HEK293 (cell line): Measurements from ENCODE around the gene SLC35B4.

Source experiments
- CTCF ChIA-PET: fragments of 350-600 bp; formaldehyde crosslinking; extraction: SDS; loops from one replicate; lab custom pipeline; 2021; ENCODE audit warnings: antibody characterized with exemption; lab: Yijun Ruan, JAX
- POLR2A ChIA-PET: fragments of 300-600 bp; formaldehyde crosslinking; extraction: SDS; loops from one replicate; lab custom pipeline; 2020; ENCODE audit warnings: antibody characterized with exemption, inconsistent platforms; lab: Yijun Ruan, JAX
- H3K27ac ChIP-seq: fragments of 200-500 bp; sonication (Bioruptor generic); 2 replicates; pipeline ENCODE4 v1.5.1; 2014; ENCODE audit warnings: low read depth, low read length, control low read depth, inconsistent platforms; ENCODE audit errors: extremely low read depth
- H3K36me3 ChIP-seq, 2 experiments: fragments of 200-500 bp in 1 of 2; sonication (Bioruptor generic) in 1 of 2; 1 replicate in 1 of 2; 2 replicates in 1 of 2; pipeline ENCODE4 v1.5.1; 2014 to 2017; ENCODE audit warnings: inconsistent platforms in 2 of 2, low read length in 2 of 2; ENCODE audit not compliant: control insufficient read depth in 2 of 2, insufficient read depth in 1 of 2
- H3K4me1 ChIP-seq: fragments of 200-500 bp; sonication (Bioruptor generic); 2 replicates; pipeline ENCODE4 v1.5.1; 2014; ENCODE audit warnings: mild to moderate bottlenecking, low read length, inconsistent platforms; ENCODE audit not compliant: control insufficient read depth, insufficient read depth
- H3K4me3 ChIP-seq: 2 replicates; pipeline ENCODE4 v1.5.1; 2011; ENCODE audit warnings: low read depth, mild to moderate bottlenecking, control low read depth, low read length, moderate library complexity
- H3K9me3 ChIP-seq: fragments of 200-500 bp; sonication (Bioruptor generic); 2 replicates; pipeline ENCODE4 v1.5.1; 2014; ENCODE audit warnings: low read depth, low read length, inconsistent platforms; ENCODE audit not compliant: control insufficient read depth, insufficient read depth
- CTCF ChIP-seq: fragments of 450-650 bp; formaldehyde crosslinking; IDR thresholded peaks from 2 replicates; pipeline ENCODE4 v1.5.1; 2016; ENCODE audit warnings: missing biosample characterization, missing genetic modification characterization
- GLI4 ChIP-seq: fragments of 450-650 bp; formaldehyde crosslinking; IDR thresholded peaks from 2 replicates; pipeline ENCODE4 v1.5.1; 2016; ENCODE audit warnings: missing biosample characterization, missing genetic modification characterization
- GLIS1 ChIP-seq: fragments of 450-650 bp; formaldehyde crosslinking; IDR thresholded peaks from 2 replicates; pipeline ENCODE4 v1.5.1; 2016; ENCODE audit warnings: missing biosample characterization, missing genetic modification characterization
- HIC1 ChIP-seq: fragments of 450-650 bp; formaldehyde crosslinking; IDR thresholded peaks from 2 replicates; pipeline ENCODE4 v1.5.1; 2016; ENCODE audit warnings: missing biosample characterization, missing genetic modification characterization
- OVOL3 ChIP-seq: fragments of 450-650 bp; formaldehyde crosslinking; IDR thresholded peaks from 2 replicates; pipeline ENCODE4 v1.5.1; 2016; ENCODE audit warnings: missing biosample characterization, missing genetic modification characterization
- PRDM2 ChIP-seq: fragments of 450-650 bp; formaldehyde crosslinking; IDR thresholded peaks from 2 replicates; pipeline ENCODE4 v1.5.1; 2016; ENCODE audit warnings: missing biosample characterization, missing genetic modification characterization, borderline replicate concordance
- YY1 ChIP-seq: fragments of 450-650 bp; formaldehyde crosslinking; IDR thresholded peaks from 2 replicates; pipeline ENCODE4 v1.5.1; 2018; ENCODE audit warnings: missing biosample characterization, missing genetic modification characterization
- ZEB2 ChIP-seq: fragments of 450-650 bp; formaldehyde crosslinking; IDR thresholded peaks from 2 replicates; pipeline ENCODE4 v1.5.1; 2016; ENCODE audit warnings: missing biosample characterization, missing genetic modification characterization
- ZNF214 ChIP-seq: fragments of 450-650 bp; formaldehyde crosslinking; IDR thresholded peaks from 2 replicates; pipeline ENCODE4 v1.5.1; 2017; ENCODE audit warnings: missing biosample characterization, mild to moderate bottlenecking, missing genetic modification characterization, borderline replicate concordance
- ZNF23 ChIP-seq: fragments of 450-650 bp; formaldehyde crosslinking; IDR thresholded peaks from 2 replicates; pipeline ENCODE4 v1.5.1; 2016; ENCODE audit warnings: missing biosample characterization, missing genetic modification characterization, borderline replicate concordance
- ZNF266 ChIP-seq: fragments of 450-650 bp; formaldehyde crosslinking; IDR thresholded peaks from 2 replicates; pipeline ENCODE4 v1.5.1; 2016; ENCODE audit warnings: missing biosample characterization, missing genetic modification characterization, low read depth
- ZNF292 ChIP-seq: fragments of 450-650 bp; formaldehyde crosslinking; IDR thresholded peaks from 2 replicates; pipeline ENCODE4 v1.5.1; 2016; ENCODE audit warnings: low read depth, missing biosample characterization, missing genetic modification characterization, borderline replicate concordance
- ZNF354C ChIP-seq: fragments of 450-650 bp; formaldehyde crosslinking; IDR thresholded peaks from 2 replicates; pipeline ENCODE4 v1.5.1; 2016; ENCODE audit warnings: missing biosample characterization, missing genetic modification characterization, low read depth, borderline replicate concordance
- ZNF391 ChIP-seq: fragments of 450-650 bp; formaldehyde crosslinking; IDR thresholded peaks from 2 replicates; pipeline ENCODE4 v1.5.1; 2016; ENCODE audit warnings: low read depth, missing biosample characterization, missing genetic modification characterization, borderline replicate concordance
- ZNF600 ChIP-seq: fragments of 450-650 bp; formaldehyde crosslinking; IDR thresholded peaks from 2 replicates; pipeline ENCODE4 v1.5.1; 2016; ENCODE audit warnings: missing biosample characterization, missing genetic modification characterization
- TF ChIP-seq, protein P1 (sequence below): fragments of 450-650 bp; formaldehyde crosslinking; IDR thresholded peaks from 2 replicates; pipeline ENCODE4 v1.5.1; 2016; ENCODE audit warnings: missing biosample characterization, missing genetic modification characterization, borderline replicate concordance
- TF ChIP-seq, protein P2 (sequence below): fragments of 450-650 bp; formaldehyde crosslinking; IDR thresholded peaks from 2 replicates; pipeline ENCODE4 v1.5.1; 2016; ENCODE audit warnings: missing biosample characterization, missing genetic modification characterization

The SLC35B4 gene

GRCh38 chr7:134356421-134356936 is 39.7 kb upstream of the SLC35B4 start:
- Histone ChIP-seq H3K9me3 (no peaks in the 10 kb centered on the region), H3K36me3 (no peaks in the 10 kb centered on the region), H3K27ac (no peak overlapping the region), H3K4me3 (no peak overlapping the region), H3K4me1 (no peaks in the 10 kb centered on the region)
- CTCF ChIA-PET: interaction anchor here (0.7 to 1.8 kb wide), 5 partner anchors 13 to 251 kb away, joined by 3 to 6 read pairs (median 4); no protein-coding TSS in a partner anchor
- TF ChIP-seq ZNF600 (tag by site-specific recombination): no peak
- no peak for TF ChIP-seq ZNF214 (tag by site-specific recombination)
- no peak for TF ChIP-seq ZEB2
- TF ChIP-seq ZNF391 (tag by site-specific recombination): no peak
- TF ChIP-seq ZNF354C (tag by site-specific recombination): no peak
- no peak for TF ChIP-seq PRDM2
- no peak for TF ChIP-seq ZNF292 (tag by site-specific recombination)
- TF ChIP-seq ZNF266 (tag by site-specific recombination): no peak
- TF ChIP-seq YY1 (tag by site-specific recombination): no peak
- TF ChIP-seq HIC1: no peak
- TF ChIP-seq, protein P1, sequence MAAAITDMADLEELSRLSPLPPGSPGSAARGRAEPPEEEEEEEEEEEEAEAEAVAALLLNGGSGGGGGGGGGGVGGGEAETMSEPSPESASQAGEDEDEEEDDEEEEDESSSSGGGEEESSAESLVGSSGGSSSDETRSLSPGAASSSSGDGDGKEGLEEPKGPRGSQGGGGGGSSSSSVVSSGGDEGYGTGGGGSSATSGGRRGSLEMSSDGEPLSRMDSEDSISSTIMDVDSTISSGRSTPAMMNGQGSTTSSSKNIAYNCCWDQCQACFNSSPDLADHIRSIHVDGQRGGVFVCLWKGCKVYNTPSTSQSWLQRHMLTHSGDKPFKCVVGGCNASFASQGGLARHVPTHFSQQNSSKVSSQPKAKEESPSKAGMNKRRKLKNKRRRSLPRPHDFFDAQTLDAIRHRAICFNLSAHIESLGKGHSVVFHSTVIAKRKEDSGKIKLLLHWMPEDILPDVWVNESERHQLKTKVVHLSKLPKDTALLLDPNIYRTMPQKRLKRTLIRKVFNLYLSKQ: no peak
- no peak for TF ChIP-seq CTCF (tag by site-specific recombination)
- no peak for TF ChIP-seq GLI4 (tag by site-specific recombination)
- TF ChIP-seq ZNF23 (tag by site-specific recombination): no peak
- TF ChIP-seq GLIS1 (tag by site-specific recombination): no peak
- TF ChIP-seq, protein P2, sequence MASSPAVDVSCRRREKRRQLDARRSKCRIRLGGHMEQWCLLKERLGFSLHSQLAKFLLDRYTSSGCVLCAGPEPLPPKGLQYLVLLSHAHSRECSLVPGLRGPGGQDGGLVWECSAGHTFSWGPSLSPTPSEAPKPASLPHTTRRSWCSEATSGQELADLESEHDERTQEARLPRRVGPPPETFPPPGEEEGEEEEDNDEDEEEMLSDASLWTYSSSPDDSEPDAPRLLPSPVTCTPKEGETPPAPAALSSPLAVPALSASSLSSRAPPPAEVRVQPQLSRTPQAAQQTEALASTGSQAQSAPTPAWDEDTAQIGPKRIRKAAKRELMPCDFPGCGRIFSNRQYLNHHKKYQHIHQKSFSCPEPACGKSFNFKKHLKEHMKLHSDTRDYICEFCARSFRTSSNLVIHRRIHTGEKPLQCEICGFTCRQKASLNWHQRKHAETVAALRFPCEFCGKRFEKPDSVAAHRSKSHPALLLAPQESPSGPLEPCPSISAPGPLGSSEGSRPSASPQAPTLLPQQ (tag by site-specific recombination): no peak
- TF ChIP-seq OVOL3 (tag by site-specific recombination): no peak
- POLR2A ChIA-PET: no interaction called here
